Duodenal mucosa (tissue), 2 donors: ENCODE results near the gene RBM27.
"Not testable (repeated sequence)": the region's sequence is repeated elsewhere in the genome, so short reads cannot be mapped to it uniquely, and the experiment has no call there.

Experiments
- H3K27ac ChIP-seq: one replicate; pipeline ENCODE4 v1.7.0; 2013; ENCODE audit warnings: low read depth, low read length
- H3K27me3 ChIP-seq, 2 donors: one replicate each; pipeline ENCODE4 v1.7.0; 2013; ENCODE audit warnings: low read length in 2 of 2, control low read depth in 1 of 2; ENCODE audit not compliant: insufficient read depth in 2 of 2, control insufficient read depth in 1 of 2
- H3K36me3 ChIP-seq, 2 donors: one replicate each; pipeline ENCODE4 v1.7.0; 2013; ENCODE audit warnings: low read length in 2 of 2, control low read depth in 1 of 2; ENCODE audit not compliant: insufficient read depth in 2 of 2, control insufficient read depth in 1 of 2
- H3K4me1 ChIP-seq, 2 donors: one replicate each; pipeline ENCODE4 v1.7.0; 2013; ENCODE audit warnings: low read length in 2 of 2, control low read depth in 1 of 2; ENCODE audit not compliant: insufficient read depth in 2 of 2, control insufficient read depth in 1 of 2
- H3K4me3 ChIP-seq, 2 donors: one replicate each; pipeline ENCODE4 v1.7.0; 2013; ENCODE audit warnings: low read length in 2 of 2, low read depth in 1 of 2
- H3K9ac ChIP-seq, 2 donors: one replicate each; pipeline ENCODE4 v1.7.0; 2013; ENCODE audit warnings: low read length in 2 of 2, low read depth in 1 of 2
- H3K9me3 ChIP-seq, 2 donors: one replicate each; pipeline ENCODE4 v1.7.0; 2013; ENCODE audit warnings: low read length in 2 of 2, control low read depth in 1 of 2; ENCODE audit not compliant: control insufficient read depth in 1 of 2

RBM27 gene

GRCh38 chr5:146205499-146206202, 2.2 kb downstream of the RBM27 start:
- Histone ChIP-seq H3K9ac (no peak overlapping the region), H3K27me3 (no peaks in the 10 kb centered on the region), H3K36me3 (no peaks in the 10 kb centered on the region), H3K4me3 (peak overlapping the region in 1 of 2 donors; percentile 6), H3K9me3 (no peaks in the 10 kb centered on the region), H3K27ac (no peak overlapping the region), H3K4me1 (peaks cover 24 to 32% of the 10 kb centered on the region in 2 donors)

GRCh38 chr5:146206257-146206656, 2.9 kb downstream of the RBM27 start:
- Histone ChIP-seq H3K9me3 (no peaks in the 10 kb centered on the region), H3K9ac (no peak overlapping the region), H3K4me1 (peaks cover 24 to 32% of the 10 kb centered on the region in 2 donors), H3K36me3 (no peaks in the 10 kb centered on the region), H3K27ac (no peak overlapping the region), H3K4me3 (no peak overlapping the region), H3K27me3 (no peaks in the 10 kb centered on the region)

- Histone ChIP-seq H3K27ac (no peak overlapping the region), H3K4me1 (peaks cover 24 to 37% of the 10 kb centered on the region in 2 donors), H3K4me3 (no peak overlapping the region), H3K9me3 (no peaks in the 10 kb centered on the region), H3K9ac (no peak overlapping the region), H3K27me3 (no peaks in the 10 kb centered on the region), H3K36me3 (no peaks in the 10 kb centered on the region)
These were observed 5.6 kb downstream of the RBM27 start for GRCh38 chr5:146208916-146209522.

GRCh38 chr5:146209714-146210113, 6.3 kb downstream of the RBM27 start:
- no peak overlapping the region for H3K9ac ChIP-seq
- H3K9me3 ChIP-seq, result no peaks in the 10 kb centered on the region
- no peak overlapping the region for H3K27ac ChIP-seq
- H3K36me3 ChIP-seq, result no peaks in the 10 kb centered on the region
- no peaks in the 10 kb centered on the region for H3K27me3 ChIP-seq
- H3K4me3 ChIP-seq, result no peak overlapping the region
- peaks cover 19 to 31% of the 10 kb centered on the region in 2 donors for H3K4me1 ChIP-seq

GRCh38 chr5:146210810-146211209, 7.4 kb downstream of the RBM27 start:
- peaks cover 11 to 22% of the 10 kb centered on the region in 2 donors for H3K4me1 ChIP-seq
- not testable (repeated sequence) for H3K9me3 ChIP-seq, H3K27me3 ChIP-seq, H3K27ac ChIP-seq, H3K36me3 ChIP-seq, H3K9ac ChIP-seq, H3K4me3 ChIP-seq

- Histone ChIP-seq H3K4me1 (peaks cover 11 to 18% of the 10 kb centered on the region in 2 donors), H3K36me3 (no peaks in the 10 kb centered on the region), H3K9me3 (no peaks in the 10 kb centered on the region), H3K27me3 (no peaks in the 10 kb centered on the region), H3K9ac (no peak overlapping the region), H3K27ac (no peak overlapping the region), H3K4me3 (no peak overlapping the region)
These were observed 9.9 kb downstream of the RBM27 start for GRCh38 chr5:146213210-146213826.

- H3K4me3 ChIP-seq, H3K27ac ChIP-seq, H3K4me1 ChIP-seq, H3K9ac ChIP-seq, H3K27me3 ChIP-seq, H3K36me3 ChIP-seq, H3K9me3 ChIP-seq: not testable (repeated sequence)
These were observed 11.5 kb downstream of the RBM27 start for GRCh38 chr5:146214881-146215280.

GRCh38 chr5:146218168-146218567, 14.8 kb downstream of the RBM27 start:
- H3K27ac ChIP-seq, result no peak overlapping the region
- no peaks in the 10 kb centered on the region for H3K27me3 ChIP-seq
- no peaks in the 10 kb centered on the region for H3K9me3 ChIP-seq
- no peak overlapping the region for H3K9ac ChIP-seq
- peaks cover 0 to 8% of the 10 kb centered on the region in 2 donors for H3K36me3 ChIP-seq
- peaks cover 0 to 4% of the 10 kb centered on the region in 2 donors for H3K4me1 ChIP-seq
- no peak overlapping the region for H3K4me3 ChIP-seq

- H3K9ac ChIP-seq, result no peak overlapping the region
- peaks cover 0 to 8% of the 10 kb centered on the region in 2 donors for H3K36me3 ChIP-seq
- no peak overlapping the region for H3K4me3 ChIP-seq
- H3K4me1 ChIP-seq, result no peaks in the 10 kb centered on the region
- H3K27me3 ChIP-seq, result no peaks in the 10 kb centered on the region
- H3K27ac ChIP-seq, result no peak overlapping the region
- no peaks in the 10 kb centered on the region for H3K9me3 ChIP-seq
These were observed 15.8 kb downstream of the RBM27 start for GRCh38 chr5:146219243-146219642.

- H3K27me3 ChIP-seq, result no peaks in the 10 kb centered on the region
These were observed 17.8 kb downstream of the RBM27 start for GRCh38 chr5:146221234-146221633.

More at GRCh38 chr5:146221234-146221633, 17.8 kb downstream of the RBM27 start:
- H3K27ac ChIP-seq, result no peak overlapping the region
- no peak overlapping the region for H3K4me3 ChIP-seq
- H3K4me1 ChIP-seq, result no peaks in the 10 kb centered on the region
- H3K9me3 ChIP-seq, result no peaks in the 10 kb centered on the region
- H3K9ac ChIP-seq, result no peak overlapping the region
- peaks cover 0 to 13% of the 10 kb centered on the region in 2 donors for H3K36me3 ChIP-seq
